Vagina (tissue), 2 donors: ENCODE measurements around the gene TP73. TPM values are rescaled to one million over a fixed set of nuclear protein-coding genes. Genes with fewer than 3 reads are reported as not detected.

Experiments used
- DNase-seq, 2 donors: peaks; one replicate each; pipeline ENCODE4 v3.0.0-alpha.2; 2017; ENCODE audit errors: extremely low spot score in 2 of 2
- H3K27ac ChIP-seq: fragments of 200-600 bp; sonication (generic); one replicate; pipeline ENCODE4 v1.5.1; 2019
- H3K27me3 ChIP-seq: fragments of 200-600 bp; sonication (generic); one replicate; pipeline ENCODE4 v1.5.1; 2019
- H3K36me3 ChIP-seq, 2 donors: fragments of 200-600 bp; sonication (generic); one replicate each; pipeline ENCODE4 v1.5.1; 2017 to 2019
- H3K4me1 ChIP-seq: fragments of 200-600 bp; sonication (generic); one replicate; pipeline ENCODE4 v1.5.1; 2019
- H3K4me3 ChIP-seq, 2 donors: fragments of 200-600 bp; sonication (generic); 1 replicate in 1 of 2; 2 replicates in 1 of 2; pipeline ENCODE4 v1.5.1; 2016 to 2019
- H3K9me3 ChIP-seq: fragments of 200-600 bp; sonication (generic); one replicate; pipeline ENCODE4 v1.5.1; 2019
- CTCF ChIP-seq, 3 experiments: fragments of 450-650 bp in 2 of 3; fragments of 200-600 bp in 1 of 3; sonication (generic) in 1 of 3; IDR thresholded peaks; one replicate each; pipeline ENCODE4 v1.5.1; 2017 to 2019; ENCODE audit warnings: antibody characterized with exemption in 3 of 3, mild to moderate bottlenecking in 2 of 3, moderate library complexity in 2 of 3
- POLR2A ChIP-seq, 2 donors: fragments of 450-650 bp; IDR thresholded peaks; one replicate each; pipeline ENCODE4 v1.6.1; 2017; ENCODE audit warnings: antibody characterized with exemption in 2 of 2, mild to moderate bottlenecking in 2 of 2, moderate library complexity in 2 of 2
- POLR2AphosphoS5 ChIP-seq, 2 donors: sonication (generic); formaldehyde crosslinking; IDR thresholded peaks; one replicate each; pipeline ENCODE4 v1.9.0; 2017; ENCODE audit warnings: antibody characterized with exemption in 2 of 2, mild to moderate bottlenecking in 2 of 2, low read depth in 1 of 2; ENCODE audit not compliant: insufficient read depth in 1 of 2
- intact Hi-C: fragments of 100-400 bp; cut with DNase I; formaldehyde crosslinking; loops from one replicate; pipeline ENCODE4 v1.15.1; 2023
- total RNA-seq: library from RNA; depleted of rRNA; stranded (reverse); fragments of >200 nt; gene quantifications from one replicate; pipeline ENCODE4 v1.2.3, GENCODE V29; 2016

Gene TP73
- total RNA-seq, 1 donor from 2014 or later, result 8.1 TPM

GRCh38 chr1:3714814-3715213 lies 62.5 kb downstream of the TP73 start:
- Histone ChIP-seq H3K36me3 (no peaks in the 10 kb centered on the region), H3K4me3 (no peak overlapping the region), H3K9me3 (no peaks in the 10 kb centered on the region), H3K4me1 (peaks cover 28% of the 10 kb centered on the region), H3K27me3 (no peaks in the 10 kb centered on the region), H3K27ac (no peak overlapping the region)
- DNase-seq, result no peak
- intact Hi-C loops, result loop anchor here (10.0 kb wide), 1 partner anchor 260 kb away; the partner anchor contains the start of gene ARHGEF16
- TF ChIP-seq POLR2AphosphoS5 (IDR thresholded peaks at IDR 0.05; ENCODE audit: insufficient read depth in 1 of 2, low read depth in 1 of 2), result no peak
- TF ChIP-seq CTCF (IDR thresholded peaks at IDR 0.05), result no peak
- no peak for TF ChIP-seq POLR2A (IDR thresholded peaks at IDR 0.05)

- DNase-seq, result no peak
- intact Hi-C loops, result loop anchor here (10.0 kb wide), 1 partner anchor 262 kb away; the partner anchor contains the start of gene ARHGEF16
- no peak overlapping the region for H3K27ac ChIP-seq
- H3K4me1 ChIP-seq, result peaks cover 28% of the 10 kb centered on the region
- H3K9me3 ChIP-seq, result no peaks in the 10 kb centered on the region
- no peaks in the 10 kb centered on the region for H3K27me3 ChIP-seq
- H3K36me3 ChIP-seq, result no peaks in the 10 kb centered on the region
- no peak overlapping the region for H3K4me3 ChIP-seq
- TF ChIP-seq POLR2AphosphoS5 (IDR thresholded peaks at IDR 0.05; ENCODE audit: insufficient read depth in 1 of 2, low read depth in 1 of 2) (no peak), POLR2A (IDR thresholded peaks at IDR 0.05) (no peak), CTCF (IDR thresholded peaks at IDR 0.05) (no peak)
Measured at GRCh38 chr1:3716351-3716750, 64.0 kb downstream of the TP73 start.

- H3K36me3 ChIP-seq, result no peaks in the 10 kb centered on the region
- no peak overlapping the region for H3K4me3 ChIP-seq
- no peaks in the 10 kb centered on the region for H3K27me3 ChIP-seq
- intact Hi-C loops, result loop anchor here (10.0 kb wide), 1 partner anchor 262 kb away; the partner anchor contains the start of gene ARHGEF16
- H3K9me3 ChIP-seq, result no peaks in the 10 kb centered on the region
- H3K4me1 ChIP-seq, result peaks cover 28% of the 10 kb centered on the region
- H3K27ac ChIP-seq, result no peak overlapping the region
- TF ChIP-seq POLR2AphosphoS5 (IDR thresholded peaks at IDR 0.05; ENCODE audit: insufficient read depth in 1 of 2, low read depth in 1 of 2) (peak; percentile 33 to 45), CTCF (IDR thresholded peaks at IDR 0.05) (no peak)
- no peak for DNase-seq
Measured at GRCh38 chr1:3717041-3717714, 64.9 kb downstream of the TP73 start.

- Histone ChIP-seq H3K4me1 (peaks cover 28% of the 10 kb centered on the region), H3K27ac (no peak overlapping the region), H3K27me3 (no peaks in the 10 kb centered on the region), H3K4me3 (no peak overlapping the region), H3K9me3 (no peaks in the 10 kb centered on the region), H3K36me3 (no peaks in the 10 kb centered on the region)
- TF ChIP-seq POLR2AphosphoS5 (IDR thresholded peaks at IDR 0.05; ENCODE audit: insufficient read depth in 1 of 2, low read depth in 1 of 2) (no peak), CTCF (IDR thresholded peaks at IDR 0.05) (no peak), POLR2A (IDR thresholded peaks at IDR 0.05) (no peak)
- intact Hi-C loops, result loop anchor here (10.0 kb wide), 1 partner anchor 263 kb away; the partner anchor contains the start of gene ARHGEF16
- DNase-seq, result no peak
Measured at GRCh38 chr1:3717715-3718601, 65.6 kb downstream of the TP73 start.
